ENCODE data around the gene TNIP2. TPM values are rescaled to one million over a fixed set of nuclear protein-coding genes. Genes with fewer than 3 reads are reported as not detected.

TNIP2 gene
- total RNA-seq, 1 experiment from 2014 or later, result 31.9 TPM

DNA sequence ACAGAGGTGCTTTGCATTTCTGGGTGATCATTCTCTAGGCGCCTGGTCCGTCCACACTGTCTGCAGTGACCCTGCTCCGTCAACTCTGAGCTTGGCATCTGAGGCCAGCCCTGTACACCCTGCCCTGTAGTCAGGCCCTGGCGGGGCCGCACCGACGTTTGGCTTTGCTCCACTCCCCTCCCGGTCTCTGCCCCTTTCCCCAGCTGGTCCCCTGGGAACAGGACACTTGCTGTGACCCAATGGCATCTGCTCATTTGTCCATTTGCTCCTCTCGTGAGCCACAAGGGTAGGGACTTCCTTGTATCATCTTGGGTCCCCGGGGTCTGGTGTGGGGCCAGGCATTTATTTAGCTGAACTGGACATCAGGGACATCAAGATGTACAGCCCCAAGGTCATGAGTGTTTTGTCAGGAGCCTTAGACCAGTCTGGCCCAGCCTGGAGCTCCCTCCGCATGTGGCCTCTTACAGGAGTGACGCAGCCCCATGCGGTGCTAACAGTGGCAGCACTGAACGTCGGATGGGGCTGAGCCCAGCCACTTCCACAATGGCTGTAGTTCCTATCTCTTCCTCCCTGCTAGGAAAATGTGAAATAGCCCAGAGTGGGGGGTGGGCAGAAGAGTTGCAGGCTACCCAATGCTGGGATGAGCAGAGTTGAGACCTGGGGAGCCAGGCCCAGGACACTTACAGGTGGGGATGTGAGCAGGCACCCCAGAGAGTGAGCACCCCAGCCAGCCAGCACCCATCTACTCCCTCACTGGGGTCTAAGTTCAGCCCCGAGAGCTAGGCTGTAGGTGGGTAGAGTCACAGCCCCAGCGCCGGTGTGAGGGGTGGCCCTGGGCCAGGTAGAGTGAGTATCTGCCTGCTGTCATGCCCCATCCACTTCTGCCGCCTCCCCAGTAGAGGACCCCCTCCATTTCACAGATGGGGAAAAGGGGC, 34.7 kb upstream of the TNIP2 start:
- Histone ChIP-seq H3K27me3 (replicated peaks; ENCODE audit: insufficient read depth, low read depth, low read length, poor library complexity) (no peaks in the 10 kb centered on the region), H3K27ac (ENCODE audit: low read depth, low read length, poor library complexity, severe bottlenecking) (no peak overlapping the region), H3K4me1 (ENCODE audit: insufficient read depth, low read length, poor library complexity, severe bottlenecking) (peaks cover 15% of the 10 kb centered on the region), H3K9me3 (ENCODE audit: low read depth, low read length, poor library complexity, severe bottlenecking) (no peaks in the 10 kb centered on the region), H3K36me3 (ENCODE audit: insufficient read depth, low read length, poor library complexity, severe bottlenecking) (no peaks in the 10 kb centered on the region), H3K4me3 (ENCODE audit: low read depth, low read length, poor library complexity, severe bottlenecking) (no peak overlapping the region)
- TF ChIP-seq, protein P1, sequence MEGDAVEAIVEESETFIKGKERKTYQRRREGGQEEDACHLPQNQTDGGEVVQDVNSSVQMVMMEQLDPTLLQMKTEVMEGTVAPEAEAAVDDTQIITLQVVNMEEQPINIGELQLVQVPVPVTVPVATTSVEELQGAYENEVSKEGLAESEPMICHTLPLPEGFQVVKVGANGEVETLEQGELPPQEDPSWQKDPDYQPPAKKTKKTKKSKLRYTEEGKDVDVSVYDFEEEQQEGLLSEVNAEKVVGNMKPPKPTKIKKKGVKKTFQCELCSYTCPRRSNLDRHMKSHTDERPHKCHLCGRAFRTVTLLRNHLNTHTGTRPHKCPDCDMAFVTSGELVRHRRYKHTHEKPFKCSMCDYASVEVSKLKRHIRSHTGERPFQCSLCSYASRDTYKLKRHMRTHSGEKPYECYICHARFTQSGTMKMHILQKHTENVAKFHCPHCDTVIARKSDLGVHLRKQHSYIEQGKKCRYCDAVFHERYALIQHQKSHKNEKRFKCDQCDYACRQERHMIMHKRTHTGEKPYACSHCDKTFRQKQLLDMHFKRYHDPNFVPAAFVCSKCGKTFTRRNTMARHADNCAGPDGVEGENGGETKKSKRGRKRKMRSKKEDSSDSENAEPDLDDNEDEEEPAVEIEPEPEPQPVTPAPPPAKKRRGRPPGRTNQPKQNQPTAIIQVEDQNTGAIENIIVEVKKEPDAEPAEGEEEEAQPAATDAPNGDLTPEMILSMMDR (conservative IDR thresholded peaks at IDR 0.05; ENCODE audit: low read depth, low read length), result no peak
- TF ChIP-seq EZH2 (IDR thresholded peaks at IDR 0.05; ENCODE audit: borderline replicate concordance, low read depth, low read length, poor library complexity, severe bottlenecking), result no peak
- ChIA-PET CTCF (no interaction called here), POLR2A (ENCODE audit: low non-redundant PET) (no interaction called here)
- intact Hi-C loops (cut with micrococcal nuclease; ENCODE audit: unreplicated experiment), result no loop called here
- no TSS peak for BruUV-seq (replicated peaks)
- DNase-seq (ENCODE audit: low spot score), result peak; percentile 47

DNA sequence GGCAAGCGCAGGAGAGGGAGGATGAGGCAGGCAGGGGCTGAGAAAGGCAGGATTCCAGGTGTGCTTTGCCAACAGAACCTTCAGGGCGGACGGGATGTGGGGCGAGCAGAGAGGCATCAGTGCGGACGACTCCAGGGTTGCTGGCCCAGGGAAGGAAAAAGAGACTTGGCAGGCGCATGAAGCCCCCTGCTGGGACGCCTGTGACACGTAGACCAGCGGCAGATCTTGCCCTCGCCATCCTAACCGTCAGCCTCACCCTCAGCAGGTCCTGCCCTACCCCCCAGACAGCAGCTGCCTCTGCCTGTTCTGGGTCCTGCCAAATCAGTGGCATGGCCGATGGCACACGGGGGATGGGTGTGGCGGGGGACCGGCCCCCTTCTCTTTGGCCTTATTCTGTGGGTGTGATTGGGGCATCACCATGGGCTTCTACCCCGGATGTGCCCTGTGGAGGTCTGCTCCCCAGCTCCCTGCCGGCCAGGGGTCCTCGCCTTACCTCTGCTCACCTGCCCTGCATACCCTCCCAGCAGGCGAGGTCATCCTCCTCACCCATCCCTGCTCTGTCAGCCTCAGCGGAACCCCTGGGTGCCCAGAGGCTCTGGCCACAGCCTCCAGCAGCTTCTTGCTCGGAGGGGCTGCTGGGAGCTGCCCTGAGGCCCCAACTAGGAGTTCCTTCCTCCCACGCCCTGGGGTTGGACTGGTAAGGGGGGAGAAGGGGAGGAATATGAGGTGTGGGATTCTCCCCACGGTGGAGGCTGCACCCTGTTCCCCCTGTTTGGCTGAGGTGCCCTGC, 33.9 kb upstream of the TNIP2 start:
- Histone ChIP-seq H3K36me3 (ENCODE audit: insufficient read depth, low read length, poor library complexity, severe bottlenecking) (no peaks in the 10 kb centered on the region), H3K27ac (ENCODE audit: low read depth, low read length, poor library complexity, severe bottlenecking) (no peak overlapping the region), H3K9me3 (ENCODE audit: low read depth, low read length, poor library complexity, severe bottlenecking) (no peaks in the 10 kb centered on the region), H3K4me3 (ENCODE audit: low read depth, low read length, poor library complexity, severe bottlenecking) (no peak overlapping the region), H3K4me1 (ENCODE audit: insufficient read depth, low read length, poor library complexity, severe bottlenecking) (peaks cover 15% of the 10 kb centered on the region), H3K27me3 (replicated peaks; ENCODE audit: insufficient read depth, low read depth, low read length, poor library complexity) (no peaks in the 10 kb centered on the region)
- DNase-seq (ENCODE audit: low spot score), result no peak
- ChIA-PET POLR2A (ENCODE audit: low non-redundant PET) (no interaction called here), CTCF (no interaction called here)
- TF ChIP-seq, protein P1 (conservative IDR thresholded peaks at IDR 0.05; ENCODE audit: low read depth, low read length), result no peak
- TF ChIP-seq EZH2 (IDR thresholded peaks at IDR 0.05; ENCODE audit: borderline replicate concordance, low read depth, low read length, poor library complexity, severe bottlenecking), result no peak
- intact Hi-C loops (cut with micrococcal nuclease; ENCODE audit: unreplicated experiment), result no loop called here
- no TSS peak for BruUV-seq (replicated peaks)

DNA sequence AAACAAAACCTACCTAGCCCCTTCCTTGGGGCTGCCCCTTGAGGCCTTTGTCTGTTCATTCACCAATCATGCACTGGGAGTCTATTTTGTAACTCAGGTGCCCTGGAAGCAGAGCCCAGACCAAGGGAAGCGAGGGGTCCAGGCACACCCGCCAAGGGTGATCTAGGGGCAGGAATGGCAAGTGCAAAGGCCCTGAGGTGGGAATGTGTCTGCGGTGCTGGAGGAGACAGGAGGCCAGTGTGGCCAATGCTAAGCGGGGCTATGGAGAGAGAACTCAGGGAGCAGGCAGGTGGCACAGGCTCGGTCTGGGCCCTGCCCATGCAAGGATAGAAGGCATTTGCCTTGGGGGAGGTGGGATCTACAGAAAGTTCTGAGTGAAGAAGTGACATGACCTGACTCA, 33.2 kb upstream of the TNIP2 start:
- intact Hi-C loops (cut with micrococcal nuclease; ENCODE audit: unreplicated experiment), result no loop called here
- BruUV-seq (replicated peaks), result no TSS peak

More for the DNA sequence above, 33.2 kb upstream of the TNIP2 start:
- DNase-seq (ENCODE audit: low spot score), result no peak
- CTCF ChIA-PET, result no interaction called here
- no peaks in the 10 kb centered on the region for H3K9me3 ChIP-seq (ENCODE audit: low read depth, low read length, poor library complexity, severe bottlenecking)
- H3K4me1 ChIP-seq (ENCODE audit: insufficient read depth, low read length, poor library complexity, severe bottlenecking), result peaks cover 9% of the 10 kb centered on the region
- POLR2A ChIA-PET (ENCODE audit: low non-redundant PET), result no interaction called here
- H3K27me3 ChIP-seq (replicated peaks; ENCODE audit: insufficient read depth, low read depth, low read length, poor library complexity), result no peaks in the 10 kb centered on the region
- no peak overlapping the region for H3K27ac ChIP-seq (ENCODE audit: low read depth, low read length, poor library complexity, severe bottlenecking)
- H3K4me3 ChIP-seq (ENCODE audit: low read depth, low read length, poor library complexity, severe bottlenecking), result no peak overlapping the region
- no peak for TF ChIP-seq EZH2 (IDR thresholded peaks at IDR 0.05; ENCODE audit: borderline replicate concordance, low read depth, low read length, poor library complexity, severe bottlenecking)
- TF ChIP-seq, protein P1 (conservative IDR thresholded peaks at IDR 0.05; ENCODE audit: low read depth, low read length), result no peak
- H3K36me3 ChIP-seq (ENCODE audit: insufficient read depth, low read length, poor library complexity, severe bottlenecking), result no peaks in the 10 kb centered on the region

Measured in A673 (cell line).